ENCODE results near the gene NLRP10.

Gene NLRP10

DNA sequence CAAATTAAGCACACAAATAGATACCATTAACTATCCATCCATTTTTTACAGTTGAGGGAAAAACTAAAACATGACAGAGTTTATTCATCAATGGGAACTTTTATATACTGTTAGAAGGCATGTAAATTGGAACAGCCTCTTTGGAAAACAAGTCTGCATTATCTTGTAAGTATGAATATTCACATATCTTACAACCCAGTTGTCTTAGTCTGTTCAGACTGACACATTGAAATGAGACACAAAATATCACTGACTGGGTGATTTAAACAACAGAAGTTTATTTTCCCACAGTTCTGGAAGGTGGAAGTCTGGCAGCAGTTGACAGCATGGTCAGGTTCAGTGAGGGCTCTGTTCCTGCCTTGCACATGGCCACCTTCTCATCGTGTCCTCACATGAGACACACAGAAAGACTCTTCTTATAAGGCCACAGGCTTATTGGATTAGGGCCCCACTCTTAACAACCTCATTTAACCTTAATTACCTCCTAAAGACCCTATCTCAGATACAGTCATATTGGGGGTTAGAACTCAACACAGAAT lies 16.4 kb upstream of the NLRP10 start:
- TF ChIP-seq EGR1 (IDR thresholded peaks at IDR 0.05) (no peak), ZBTB7A (IDR thresholded peaks at IDR 0.05; ENCODE audit: low read depth) (no peak), RAD21 (IDR thresholded peaks at IDR 0.05; ENCODE audit: low read depth) (no peak), CREB1 (IDR thresholded peaks at IDR 0.05; ENCODE audit: low read depth) (no peak), EP300 (IDR thresholded peaks at IDR 0.05; ENCODE audit: borderline replicate concordance) (no peak), TAF1 (IDR thresholded peaks at IDR 0.05; ENCODE audit: low read depth) (no peak), FOXM1 (IDR thresholded peaks at IDR 0.05; ENCODE audit: borderline replicate concordance, low read depth) (no peak), TEAD4 (IDR thresholded peaks at IDR 0.05) (no peak), NFIC (IDR thresholded peaks at IDR 0.05) (no peak), YY1 (IDR thresholded peaks at IDR 0.05; ENCODE audit: low read depth) (no peak), CEBPB (IDR thresholded peaks at IDR 0.05) (no peak)
- TF ChIP-seq, protein P1, sequence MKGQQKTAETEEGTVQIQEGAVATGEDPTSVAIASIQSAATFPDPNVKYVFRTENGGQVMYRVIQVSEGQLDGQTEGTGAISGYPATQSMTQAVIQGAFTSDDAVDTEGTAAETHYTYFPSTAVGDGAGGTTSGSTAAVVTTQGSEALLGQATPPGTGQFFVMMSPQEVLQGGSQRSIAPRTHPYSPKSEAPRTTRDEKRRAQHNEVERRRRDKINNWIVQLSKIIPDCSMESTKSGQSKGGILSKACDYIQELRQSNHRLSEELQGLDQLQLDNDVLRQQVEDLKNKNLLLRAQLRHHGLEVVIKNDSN (IDR thresholded peaks at IDR 0.05) = no peak
- TF ChIP-seq, protein P2, sequence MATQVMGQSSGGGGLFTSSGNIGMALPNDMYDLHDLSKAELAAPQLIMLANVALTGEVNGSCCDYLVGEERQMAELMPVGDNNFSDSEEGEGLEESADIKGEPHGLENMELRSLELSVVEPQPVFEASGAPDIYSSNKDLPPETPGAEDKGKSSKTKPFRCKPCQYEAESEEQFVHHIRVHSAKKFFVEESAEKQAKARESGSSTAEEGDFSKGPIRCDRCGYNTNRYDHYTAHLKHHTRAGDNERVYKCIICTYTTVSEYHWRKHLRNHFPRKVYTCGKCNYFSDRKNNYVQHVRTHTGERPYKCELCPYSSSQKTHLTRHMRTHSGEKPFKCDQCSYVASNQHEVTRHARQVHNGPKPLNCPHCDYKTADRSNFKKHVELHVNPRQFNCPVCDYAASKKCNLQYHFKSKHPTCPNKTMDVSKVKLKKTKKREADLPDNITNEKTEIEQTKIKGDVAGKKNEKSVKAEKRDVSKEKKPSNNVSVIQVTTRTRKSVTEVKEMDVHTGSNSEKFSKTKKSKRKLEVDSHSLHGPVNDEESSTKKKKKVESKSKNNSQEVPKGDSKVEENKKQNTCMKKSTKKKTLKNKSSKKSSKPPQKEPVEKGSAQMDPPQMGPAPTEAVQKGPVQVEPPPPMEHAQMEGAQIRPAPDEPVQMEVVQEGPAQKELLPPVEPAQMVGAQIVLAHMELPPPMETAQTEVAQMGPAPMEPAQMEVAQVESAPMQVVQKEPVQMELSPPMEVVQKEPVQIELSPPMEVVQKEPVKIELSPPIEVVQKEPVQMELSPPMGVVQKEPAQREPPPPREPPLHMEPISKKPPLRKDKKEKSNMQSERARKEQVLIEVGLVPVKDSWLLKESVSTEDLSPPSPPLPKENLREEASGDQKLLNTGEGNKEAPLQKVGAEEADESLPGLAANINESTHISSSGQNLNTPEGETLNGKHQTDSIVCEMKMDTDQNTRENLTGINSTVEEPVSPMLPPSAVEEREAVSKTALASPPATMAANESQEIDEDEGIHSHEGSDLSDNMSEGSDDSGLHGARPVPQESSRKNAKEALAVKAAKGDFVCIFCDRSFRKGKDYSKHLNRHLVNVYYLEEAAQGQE (IDR thresholded peaks at IDR 0.05; ENCODE audit: low read depth) = no peak
- TF ChIP-seq, protein P3, sequence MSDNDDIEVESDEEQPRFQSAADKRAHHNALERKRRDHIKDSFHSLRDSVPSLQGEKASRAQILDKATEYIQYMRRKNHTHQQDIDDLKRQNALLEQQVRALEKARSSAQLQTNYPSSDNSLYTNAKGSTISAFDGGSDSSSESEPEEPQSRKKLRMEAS (IDR thresholded peaks at IDR 0.05) = no peak

DNA sequence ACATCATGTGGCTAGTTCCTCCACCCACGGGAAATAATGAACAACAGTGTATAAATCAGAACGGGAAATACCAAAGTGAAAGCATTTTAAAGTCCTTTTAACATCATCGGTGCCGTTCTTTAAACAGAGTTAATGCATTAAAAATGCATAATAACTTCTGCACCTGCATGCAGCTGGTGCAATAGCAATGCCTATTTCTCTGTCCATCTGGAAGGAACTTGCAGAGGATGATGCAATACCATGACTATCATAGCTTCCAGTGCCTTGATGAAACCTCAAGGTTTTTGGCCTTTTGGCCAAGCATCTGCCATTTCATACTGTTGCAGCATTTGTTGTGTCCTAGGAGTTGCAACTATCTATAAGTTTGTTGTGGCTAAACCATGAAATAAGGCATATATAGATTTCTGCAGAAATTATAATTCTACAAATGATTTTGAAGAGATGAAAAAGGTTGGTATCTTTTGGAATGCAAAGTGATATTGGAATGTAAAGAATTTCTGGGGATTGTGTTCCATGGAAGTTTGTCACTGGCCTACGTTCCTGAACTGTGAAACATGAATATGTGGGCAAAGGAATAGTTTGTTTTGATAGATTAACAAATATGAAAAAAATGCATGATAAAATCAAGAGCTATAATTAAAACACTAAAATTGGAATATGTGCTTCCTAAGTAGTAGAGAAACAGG lies 12.1 kb upstream of the NLRP10 start:
- no peak for TF ChIP-seq ZBTB7A (IDR thresholded peaks at IDR 0.05; ENCODE audit: low read depth)
- peak; percentile 71 for TF ChIP-seq CEBPB (IDR thresholded peaks at IDR 0.05)

DNA sequence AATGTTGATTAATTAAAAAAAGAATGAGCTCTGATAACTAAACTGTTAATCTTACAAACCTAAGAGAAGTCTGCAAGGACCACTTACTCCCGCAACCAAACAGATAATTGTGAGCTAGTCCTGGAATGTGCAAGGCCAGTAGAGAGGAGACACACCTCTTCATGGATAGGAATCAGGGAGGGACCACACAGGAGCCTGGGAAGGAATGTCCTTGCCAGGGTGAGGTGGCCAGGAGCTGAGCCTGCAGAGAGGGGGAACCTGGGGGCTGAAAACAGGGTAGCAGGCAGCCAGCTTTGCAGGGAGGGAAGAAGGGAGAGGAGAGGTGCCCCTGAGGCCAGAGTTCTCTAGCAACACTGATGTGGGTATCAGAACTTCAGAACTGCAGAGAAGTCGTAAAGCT lies 9.4 kb upstream of the NLRP10 start:
- TF ChIP-seq TAF1 (IDR thresholded peaks at IDR 0.05; ENCODE audit: low read depth) (no peak), EGR1 (IDR thresholded peaks at IDR 0.05) (no peak), YY1 (IDR thresholded peaks at IDR 0.05; ENCODE audit: low read depth) (no peak), FOXM1 (IDR thresholded peaks at IDR 0.05; ENCODE audit: borderline replicate concordance, low read depth) (no peak), CREB1 (IDR thresholded peaks at IDR 0.05; ENCODE audit: low read depth) (no peak), TEAD4 (IDR thresholded peaks at IDR 0.05) (no peak), TCF12 (IDR thresholded peaks at IDR 0.05; ENCODE audit: low read depth) (no peak), NFIC (IDR thresholded peaks at IDR 0.05) (no peak), ZBTB7A (IDR thresholded peaks at IDR 0.05; ENCODE audit: low read depth) (no peak), RAD21 (IDR thresholded peaks at IDR 0.05; ENCODE audit: low read depth) (no peak), EP300 (IDR thresholded peaks at IDR 0.05; ENCODE audit: borderline replicate concordance) (no peak), CEBPB (IDR thresholded peaks at IDR 0.05) (no peak)
- TF ChIP-seq, protein P1 (IDR thresholded peaks at IDR 0.05) = no peak
- TF ChIP-seq, protein P3 (IDR thresholded peaks at IDR 0.05) = no peak
- TF ChIP-seq, protein P2 (IDR thresholded peaks at IDR 0.05; ENCODE audit: low read depth) = no peak

DNA sequence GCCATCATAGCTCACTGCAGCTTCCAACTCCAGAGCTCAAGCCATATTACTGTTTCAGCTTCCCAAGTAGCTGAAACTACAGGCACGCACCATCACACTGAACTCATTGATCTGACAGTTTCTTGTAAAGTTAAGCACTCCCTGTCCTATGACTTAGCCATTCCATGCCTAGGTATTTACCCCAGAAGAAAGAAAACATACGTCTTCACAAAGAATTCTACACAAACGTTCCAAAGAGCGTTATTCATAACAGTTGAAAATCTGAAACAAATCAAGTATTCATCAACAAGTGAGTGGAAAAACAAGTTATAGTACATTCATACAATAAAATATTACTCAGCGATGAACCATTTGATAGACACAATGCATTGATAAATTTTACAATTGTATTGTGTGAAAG lies 7.8 kb upstream of the NLRP10 start:
- TF ChIP-seq, protein P1 (IDR thresholded peaks at IDR 0.05) = no peak
- no peak for TF ChIP-seq YY1 (IDR thresholded peaks at IDR 0.05; ENCODE audit: low read depth)
- no peak for TF ChIP-seq CEBPB (IDR thresholded peaks at IDR 0.05)
- TF ChIP-seq NFIC (IDR thresholded peaks at IDR 0.05) = no peak
- TF ChIP-seq, protein P2 (IDR thresholded peaks at IDR 0.05; ENCODE audit: low read depth) = no peak
- no peak for TF ChIP-seq TCF12 (IDR thresholded peaks at IDR 0.05; ENCODE audit: low read depth)
- no peak for TF ChIP-seq ZBTB7A (IDR thresholded peaks at IDR 0.05; ENCODE audit: low read depth)
- no peak for TF ChIP-seq FOXM1 (IDR thresholded peaks at IDR 0.05; ENCODE audit: borderline replicate concordance, low read depth)
- TF ChIP-seq TEAD4 (IDR thresholded peaks at IDR 0.05) = no peak
- no peak for TF ChIP-seq TAF1 (IDR thresholded peaks at IDR 0.05; ENCODE audit: low read depth)
- TF ChIP-seq, protein P3 (IDR thresholded peaks at IDR 0.05) = no peak

Data from Ishikawa (cell line).